ENCODE data around the gene RET.
"Not testable (repeated sequence)": the region's sequence is repeated elsewhere in the genome, so short reads cannot be mapped to it uniquely, and the experiment has no call there.

Gene RET

GRCh38 chr10:43090664-43091063 is 13.8 kb downstream of the RET start:
- no peaks in the 10 kb centered on the region for H3K9me3 Mint-ChIP-seq
- no peaks in the 10 kb centered on the region for H3K4me1 Mint-ChIP-seq (ENCODE audit: low read depth)
- no peaks in the 10 kb centered on the region for H3K36me3 Mint-ChIP-seq (ENCODE audit: low read depth)
- DNase-seq, result no peak
- peaks cover 4% of the 10 kb centered on the region for H3K27me3 Mint-ChIP-seq
- H3K4me3 Mint-ChIP-seq, result no peak overlapping the region
- no peak overlapping the region for H3K27ac Mint-ChIP-seq

- no peak overlapping the region for H3K4me3 Mint-ChIP-seq
- peaks cover 4% of the 10 kb centered on the region for H3K27me3 Mint-ChIP-seq
- H3K9me3 Mint-ChIP-seq, result no peaks in the 10 kb centered on the region
- no peaks in the 10 kb centered on the region for H3K36me3 Mint-ChIP-seq (ENCODE audit: low read depth)
- no peak for DNase-seq
- no peak overlapping the region for H3K27ac Mint-ChIP-seq
- no peaks in the 10 kb centered on the region for H3K4me1 Mint-ChIP-seq (ENCODE audit: low read depth)
Observed at GRCh38 chr10:43091846-43092245, 15.0 kb downstream of the RET start.

- DNase-seq, result no peak
- H3K27ac Mint-ChIP-seq, result no peak overlapping the region
Observed at GRCh38 chr10:43093423-43094076, 16.7 kb downstream of the RET start.

GRCh38 chr10:43094085-43094484 is 17.2 kb downstream of the RET start:
- no peaks in the 10 kb centered on the region for H3K4me1 Mint-ChIP-seq (ENCODE audit: low read depth)

More at GRCh38 chr10:43093423-43094076, 16.7 kb downstream of the RET start:
- no peaks in the 10 kb centered on the region for H3K9me3 Mint-ChIP-seq
- no peak overlapping the region for H3K4me3 Mint-ChIP-seq
- H3K27me3 Mint-ChIP-seq, result peaks cover 4% of the 10 kb centered on the region
- H3K4me1 Mint-ChIP-seq (ENCODE audit: low read depth), result no peaks in the 10 kb centered on the region
- no peaks in the 10 kb centered on the region for H3K36me3 Mint-ChIP-seq (ENCODE audit: low read depth)

GRCh38 chr10:43099339-43099738 is 22.5 kb downstream of the RET start:
- not testable (repeated sequence) for H3K4me3 Mint-ChIP-seq; H3K36me3 Mint-ChIP-seq (ENCODE audit: low read depth); H3K27ac Mint-ChIP-seq; H3K9me3 Mint-ChIP-seq; H3K4me1 Mint-ChIP-seq (ENCODE audit: low read depth); DNase-seq
- H3K27me3 Mint-ChIP-seq, result peaks cover 30% of the 10 kb centered on the region

More at GRCh38 chr10:43094085-43094484, 17.2 kb downstream of the RET start:
- Mint-ChIP-seq H3K27ac (no peak overlapping the region), H3K9me3 (no peaks in the 10 kb centered on the region), H3K4me3 (no peak overlapping the region), H3K36me3 (ENCODE audit: low read depth) (no peaks in the 10 kb centered on the region), H3K27me3 (peaks cover 4% of the 10 kb centered on the region)
- no peak for DNase-seq

- Mint-ChIP-seq H3K36me3 (ENCODE audit: low read depth) (no peaks in the 10 kb centered on the region), H3K9me3 (no peaks in the 10 kb centered on the region), H3K4me3 (no peak overlapping the region), H3K27me3 (peaks cover 31% of the 10 kb centered on the region), H3K27ac (no peak overlapping the region), H3K4me1 (ENCODE audit: low read depth) (peaks cover 1% of the 10 kb centered on the region)
- no peak for DNase-seq
Observed at GRCh38 chr10:43099928-43100327, 23.1 kb downstream of the RET start.

GRCh38 chr10:43100366-43100765 is 23.5 kb downstream of the RET start:
- DNase-seq, result no peak
- Mint-ChIP-seq H3K27me3 (peaks cover 35% of the 10 kb centered on the region), H3K27ac (no peak overlapping the region), H3K4me1 (ENCODE audit: low read depth) (peaks cover 4% of the 10 kb centered on the region), H3K9me3 (no peaks in the 10 kb centered on the region), H3K36me3 (ENCODE audit: low read depth) (no peaks in the 10 kb centered on the region), H3K4me3 (no peak overlapping the region)

- Mint-ChIP-seq H3K27me3 (peaks cover 35% of the 10 kb centered on the region), H3K27ac (no peak overlapping the region), H3K36me3 (ENCODE audit: low read depth) (no peaks in the 10 kb centered on the region), H3K9me3 (no peaks in the 10 kb centered on the region), H3K4me1 (ENCODE audit: low read depth) (peaks cover 6% of the 10 kb centered on the region), H3K4me3 (no peak overlapping the region)
- no peak for DNase-seq
Observed at GRCh38 chr10:43102063-43102828, 25.4 kb downstream of the RET start.

GRCh38 chr10:43105102-43105955 is 28.5 kb downstream of the RET start:
- Mint-ChIP-seq H3K9me3 (no peaks in the 10 kb centered on the region), H3K27me3 (peaks cover 31% of the 10 kb centered on the region), H3K36me3 (ENCODE audit: low read depth) (no peaks in the 10 kb centered on the region), H3K4me3 (peak overlapping the region; percentile 67), H3K4me1 (ENCODE audit: low read depth) (peaks cover 6% of the 10 kb centered on the region), H3K27ac (peak overlapping the region; percentile 22)
- DNase-seq, result peak; percentile 91

- no peaks in the 10 kb centered on the region for H3K36me3 Mint-ChIP-seq (ENCODE audit: low read depth)
- no peak overlapping the region for H3K4me3 Mint-ChIP-seq
- H3K4me1 Mint-ChIP-seq (ENCODE audit: low read depth), result peaks cover 6% of the 10 kb centered on the region
- no peaks in the 10 kb centered on the region for H3K9me3 Mint-ChIP-seq
- H3K27ac Mint-ChIP-seq, result no peak overlapping the region
- peaks cover 31% of the 10 kb centered on the region for H3K27me3 Mint-ChIP-seq
- no peak for DNase-seq
Observed at GRCh38 chr10:43105956-43106229, 29.0 kb downstream of the RET start.

- peaks cover 31% of the 10 kb centered on the region for H3K27me3 Mint-ChIP-seq
- H3K9me3 Mint-ChIP-seq, result no peaks in the 10 kb centered on the region
- no peak overlapping the region for H3K4me3 Mint-ChIP-seq
- no peak overlapping the region for H3K27ac Mint-ChIP-seq
- DNase-seq, result no peak
- H3K36me3 Mint-ChIP-seq (ENCODE audit: low read depth), result no peaks in the 10 kb centered on the region
- peaks cover 6% of the 10 kb centered on the region for H3K4me1 Mint-ChIP-seq (ENCODE audit: low read depth)
Observed at GRCh38 chr10:43106256-43107091, 29.6 kb downstream of the RET start.

GRCh38 chr10:43108951-43109350 is 32.1 kb downstream of the RET start:
- Mint-ChIP-seq H3K27ac (no peak overlapping the region), H3K27me3 (peaks cover 6% of the 10 kb centered on the region), H3K4me3 (no peak overlapping the region), H3K9me3 (no peaks in the 10 kb centered on the region), H3K4me1 (ENCODE audit: low read depth) (peaks cover 6% of the 10 kb centered on the region), H3K36me3 (ENCODE audit: low read depth) (no peaks in the 10 kb centered on the region)
- DNase-seq, result no peak

- no peak overlapping the region for H3K27ac Mint-ChIP-seq
- no peaks in the 10 kb centered on the region for H3K36me3 Mint-ChIP-seq (ENCODE audit: low read depth)
- peaks cover 5% of the 10 kb centered on the region for H3K27me3 Mint-ChIP-seq
- no peak for DNase-seq
- no peak overlapping the region for H3K4me3 Mint-ChIP-seq
- peaks cover 6% of the 10 kb centered on the region for H3K4me1 Mint-ChIP-seq (ENCODE audit: low read depth)
- no peaks in the 10 kb centered on the region for H3K9me3 Mint-ChIP-seq
Observed at GRCh38 chr10:43109671-43110249, 32.9 kb downstream of the RET start.
